ENCODE measurements around the gene LRBA. TPM values are rescaled to one million over a fixed set of nuclear protein-coding genes. Genes with fewer than 3 reads are reported as not detected.

The LRBA gene
- total RNA-seq, 1 experiment from 2014 or later: 55.3 TPM

DNA sequence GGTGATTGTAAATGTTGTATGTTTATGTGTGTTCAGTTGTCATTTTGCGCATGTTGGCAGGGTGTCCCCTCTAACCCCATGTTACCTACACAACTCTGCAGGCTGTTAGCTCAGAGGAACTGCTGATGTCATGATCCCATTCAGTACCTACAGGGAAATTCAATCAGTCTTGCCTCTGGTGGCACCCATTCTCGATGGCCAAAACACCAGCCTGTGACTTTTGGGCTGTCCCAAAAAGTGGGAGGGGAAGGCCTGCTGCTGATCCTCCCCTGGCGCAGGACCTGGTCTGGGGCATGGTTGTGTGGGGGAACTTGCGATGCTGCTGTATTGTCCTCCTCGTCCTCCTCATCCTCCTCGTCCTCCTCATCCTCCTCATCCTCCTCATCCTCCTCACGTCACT lies 762.3 kb downstream of the LRBA start:
- Histone ChIP-seq H3K9me3 (ENCODE audit: control insufficient read depth, low read depth, low read length) (no peaks in the 10 kb centered on the region), H3T11ph (ENCODE audit: low read length) (no peak overlapping the region), H2AFZ (ENCODE audit: low read length) (no peak overlapping the region), H3K14ac (ENCODE audit: insufficient read depth, low read length) (no peak overlapping the region), H4K91ac (ENCODE audit: insufficient read length, low read depth, low read length) (no peak overlapping the region), H3K4ac (ENCODE audit: low read depth, low read length) (no peak overlapping the region), H4K5ac (ENCODE audit: insufficient read length, low read depth, low read length) (no peak overlapping the region), H4K20me1 (ENCODE audit: control insufficient read depth, insufficient read depth, insufficient read length) (no peaks in the 10 kb centered on the region), H3K9ac (ENCODE audit: extremely low read depth, insufficient read length, low read length) (no peak overlapping the region), H2BK120ac (ENCODE audit: low read depth, low read length, poor library complexity, severe bottlenecking) (no peak overlapping the region), H2AK5ac (ENCODE audit: insufficient read length, low read length) (no peak overlapping the region), H3K27ac (ENCODE audit: insufficient read length, low read depth, low read length) (no peak overlapping the region), H3K18ac (ENCODE audit: insufficient read length, low read depth, low read length) (no peak overlapping the region), H3K23ac (ENCODE audit: insufficient read length, low read depth, low read length) (no peak overlapping the region), H3K79me2 (ENCODE audit: insufficient read depth, low read length) (no peaks in the 10 kb centered on the region), H2BK5ac (ENCODE audit: insufficient read length, low read length) (no peak overlapping the region), H3K4me1 (ENCODE audit: insufficient read depth, low read length) (0 out of 2 replicates have a peak, but pooled peaks cover 3% of the 10 kb centered on the region), H4K8ac (replicated peaks; ENCODE audit: insufficient read length, low read depth, low read length) (no peak overlapping the region), H3K4me2 (ENCODE audit: insufficient read depth, insufficient read length, low read length) (no peak overlapping the region), H3K27me3 (ENCODE audit: insufficient read depth, low read length) (no peaks in the 10 kb centered on the region), H2BK15ac (ENCODE audit: low read depth, low read length) (no peak overlapping the region), H2BK20ac (ENCODE audit: low read depth, low read length, poor library complexity, severe bottlenecking) (no peak overlapping the region), H2BK12ac (ENCODE audit: insufficient read length, low read depth, low read length) (no peak overlapping the region), H3K79me1 (ENCODE audit: insufficient read depth, low read depth, low read length, poor library complexity, severe bottlenecking) (no peaks in the 10 kb centered on the region), H3K56ac (ENCODE audit: insufficient read length, low read depth, low read length) (no peak overlapping the region), H3K23me2 (ENCODE audit: insufficient read length, low read depth, low read length, poor library complexity, severe bottlenecking) (no peaks in the 10 kb centered on the region)
- no CpG with 5 or more reads among the region's 7 CpGs for WGBS (ENCODE audit: extremely low coverage, insufficient read length, low lambda C conversion rate)
- Mint-ChIP-seq H3K27ac (peak overlapping the region in 1 of 3 experiments; percentile 59; a peak in 1 of 7 replicates), H3K4me1 (peaks cover 36 to 42% of the 10 kb centered on the region in 2 experiments), H3K9me3 (peaks cover 3 to 4% of the 10 kb centered on the region in 2 experiments; a peak in 3 of 5 replicates), H3K4me3 (no peak overlapping the region), H3K36me3 (ENCODE audit: insufficient read depth in 1 of 3, low read depth in 3 of 3) (peaks cover 0 to 4% (median 0%) of the 10 kb centered on the region in 3 experiments; a peak in 1 of 7 replicates), H3K27me3 (ENCODE audit: low read depth) (no peaks in the 10 kb centered on the region; the same call in none of the 2 replicates)
- DNase-seq: no peak
- TF ChIP-seq, protein P1, sequence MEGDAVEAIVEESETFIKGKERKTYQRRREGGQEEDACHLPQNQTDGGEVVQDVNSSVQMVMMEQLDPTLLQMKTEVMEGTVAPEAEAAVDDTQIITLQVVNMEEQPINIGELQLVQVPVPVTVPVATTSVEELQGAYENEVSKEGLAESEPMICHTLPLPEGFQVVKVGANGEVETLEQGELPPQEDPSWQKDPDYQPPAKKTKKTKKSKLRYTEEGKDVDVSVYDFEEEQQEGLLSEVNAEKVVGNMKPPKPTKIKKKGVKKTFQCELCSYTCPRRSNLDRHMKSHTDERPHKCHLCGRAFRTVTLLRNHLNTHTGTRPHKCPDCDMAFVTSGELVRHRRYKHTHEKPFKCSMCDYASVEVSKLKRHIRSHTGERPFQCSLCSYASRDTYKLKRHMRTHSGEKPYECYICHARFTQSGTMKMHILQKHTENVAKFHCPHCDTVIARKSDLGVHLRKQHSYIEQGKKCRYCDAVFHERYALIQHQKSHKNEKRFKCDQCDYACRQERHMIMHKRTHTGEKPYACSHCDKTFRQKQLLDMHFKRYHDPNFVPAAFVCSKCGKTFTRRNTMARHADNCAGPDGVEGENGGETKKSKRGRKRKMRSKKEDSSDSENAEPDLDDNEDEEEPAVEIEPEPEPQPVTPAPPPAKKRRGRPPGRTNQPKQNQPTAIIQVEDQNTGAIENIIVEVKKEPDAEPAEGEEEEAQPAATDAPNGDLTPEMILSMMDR (conservative IDR thresholded peaks at IDR 0.05): no peak
